Measurements from ENCODE around the gene ANKMY2.
"Not testable (repeated sequence)": the region's sequence is repeated elsewhere in the genome, so short reads cannot be mapped to it uniquely, and the experiment has no call there.

The ANKMY2 gene

DNA sequence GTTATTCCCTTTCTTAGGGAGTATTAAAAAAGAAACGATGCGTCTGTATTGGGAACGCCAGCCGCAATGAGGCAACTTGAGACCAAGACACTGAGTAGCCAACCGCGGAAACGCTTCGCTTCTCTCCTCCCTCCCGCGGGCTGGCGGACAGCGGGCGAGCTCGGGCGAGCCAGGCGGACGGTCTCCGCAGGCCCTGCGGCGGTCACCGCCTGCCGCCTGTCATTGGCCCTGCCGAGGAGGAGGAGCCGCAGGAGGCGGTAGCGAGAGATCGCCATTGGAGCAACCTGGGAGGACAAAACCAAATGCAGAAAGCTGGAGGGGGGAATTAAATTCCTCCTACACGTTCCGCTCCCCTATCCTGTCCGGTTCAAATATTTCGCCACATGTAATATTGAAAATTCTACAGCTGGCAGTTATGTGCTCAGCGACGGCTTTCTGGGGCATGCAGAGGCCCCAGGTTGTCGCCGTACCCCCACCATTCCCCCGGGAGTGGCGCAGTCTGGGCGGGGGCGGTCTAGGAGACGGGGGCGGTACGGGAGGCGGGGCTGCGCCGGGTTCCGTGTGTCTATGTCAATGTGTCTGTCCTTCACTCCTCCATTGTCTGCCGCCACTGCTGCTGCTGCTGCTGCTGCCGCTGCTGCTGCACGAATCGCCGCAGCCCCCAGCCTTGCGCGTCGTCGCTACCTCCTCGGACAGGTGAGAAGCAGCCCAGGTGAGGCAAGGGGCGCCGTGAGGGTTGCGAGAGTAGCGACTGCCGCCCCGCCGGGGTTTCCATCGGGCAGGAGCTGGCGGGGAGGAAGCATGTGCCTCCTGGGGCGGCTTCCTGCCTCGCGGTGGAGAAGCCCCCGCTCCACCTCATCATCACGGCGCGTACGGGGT is at the start of gene ANKMY2, which contains the start of gene BZW2:
Gene ANKMY2, minus strand, starts transcription at position 162 of the 879 bp plus-strand sequence. CDS start 181 bp downstream, outside the sequence.
Gene BZW2, plus strand, starts transcription at position 589 of the 879 bp plus-strand sequence. CDS start 19,263 bp downstream, outside the sequence.
- peak; percentile 92 for ATAC-seq

DNA sequence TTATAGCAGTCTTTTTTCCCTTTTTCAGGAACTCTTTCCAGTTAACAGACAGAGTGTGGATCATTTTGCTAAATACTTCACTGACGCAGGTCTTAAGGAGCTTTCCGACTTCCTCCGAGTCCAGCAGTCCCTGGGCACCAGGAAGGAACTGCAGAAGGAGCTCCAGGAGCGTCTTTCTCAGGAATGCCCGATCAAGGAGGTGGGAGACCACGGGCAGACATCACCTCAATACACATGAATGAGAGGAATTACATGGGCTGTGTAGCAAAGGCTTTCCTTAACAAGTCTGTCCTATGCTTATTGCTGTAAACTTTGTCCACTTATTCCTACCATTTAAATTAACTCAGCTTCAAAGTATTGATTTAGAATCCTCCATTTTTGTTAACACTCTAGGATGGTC is 49.3 kb upstream of the ANKMY2 start:
- no peak for ATAC-seq

GRCh38 chr7:16693601-16694318 is 48.2 kb upstream of the ANKMY2 start:
- no peak for ATAC-seq

- ATAC-seq: no peak
These were observed 45.7 kb upstream of the ANKMY2 start for GRCh38 chr7:16691241-16691640.

DNA sequence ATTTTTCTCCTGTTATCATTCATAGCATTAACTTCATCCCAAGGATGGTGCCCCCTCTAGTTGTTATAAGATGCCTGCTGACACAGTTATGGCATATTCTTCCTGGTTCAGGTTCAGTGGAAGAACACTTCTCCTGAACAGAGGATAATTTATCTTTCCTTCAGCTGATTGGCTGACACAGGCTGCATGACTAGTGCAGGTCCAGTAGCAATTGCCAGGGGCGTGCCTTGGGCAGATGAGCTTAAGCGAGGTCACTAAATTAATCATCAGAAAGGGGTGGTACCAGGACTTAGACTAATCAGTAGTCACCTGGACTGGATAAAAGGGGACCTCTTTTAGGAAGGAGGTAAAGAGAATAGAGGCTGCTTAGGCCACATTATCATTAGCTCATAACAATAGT is 42.7 kb upstream of the ANKMY2 start:
- peak; percentile 60 for ATAC-seq

GRCh38 chr7:16685535-16685934 is 40.0 kb upstream of the ANKMY2 start:
- no peak for ATAC-seq

DNA sequence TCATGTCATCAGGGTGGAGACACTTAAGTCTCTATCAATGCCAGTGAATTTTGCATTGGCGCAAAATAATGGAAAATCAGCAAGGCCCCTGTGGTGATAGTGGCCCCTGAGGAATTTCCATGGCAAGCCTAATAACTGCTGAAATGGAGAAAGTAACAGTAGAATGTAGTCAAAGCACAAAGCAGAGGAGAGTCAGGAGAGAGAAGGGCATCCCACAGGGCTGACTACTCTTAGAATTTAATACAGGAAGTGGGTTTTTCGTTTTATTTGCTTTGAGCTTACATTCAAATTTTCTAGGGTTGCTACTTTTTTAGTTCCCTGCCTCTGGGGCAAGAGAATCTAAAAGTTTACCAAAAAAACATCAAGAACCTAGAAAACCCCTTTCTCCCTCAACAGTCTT is 39.4 kb upstream of the ANKMY2 start:
- ATAC-seq: no peak

DNA sequence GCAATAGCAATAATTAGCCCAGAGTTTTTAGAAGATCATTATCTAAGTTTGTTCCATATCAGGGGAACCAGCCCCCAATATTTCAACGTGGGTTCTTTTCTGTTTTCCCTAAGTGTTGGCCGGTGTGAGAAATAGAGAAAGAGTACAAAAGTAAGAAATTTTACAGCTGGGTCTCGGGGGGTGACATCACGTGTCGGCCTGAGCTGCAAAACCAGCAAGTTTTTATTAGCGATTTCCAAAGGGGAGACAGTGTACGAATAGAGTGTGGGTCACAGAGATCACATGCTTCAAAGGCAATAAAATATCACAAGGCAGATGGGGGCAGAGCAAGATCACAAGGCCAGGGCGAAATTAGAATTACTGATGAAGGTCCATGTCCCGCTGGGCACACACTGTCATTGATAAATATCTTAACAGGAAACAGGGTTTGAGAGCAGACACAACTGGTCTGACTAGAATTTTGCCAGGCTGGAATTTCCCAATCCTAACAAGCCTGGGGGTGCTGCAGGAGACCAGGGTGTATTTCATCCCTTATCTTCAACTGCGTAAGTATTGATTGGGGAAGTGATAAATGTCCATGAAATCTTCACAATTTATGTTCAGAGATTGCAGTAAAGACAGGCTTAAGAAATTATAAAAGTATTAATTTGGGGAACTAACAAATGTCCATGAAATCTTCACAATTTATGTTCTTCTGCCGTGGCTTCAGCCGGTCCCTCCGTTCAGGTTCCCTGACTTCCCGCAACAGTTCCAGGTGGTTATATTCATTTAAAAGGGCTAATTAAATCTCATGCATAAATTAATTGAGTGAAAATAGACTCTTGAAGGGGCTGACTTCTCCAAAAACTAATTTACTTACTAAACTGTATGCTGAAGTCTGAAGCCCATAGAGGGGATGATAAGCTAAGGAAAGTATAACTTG is 33.4 kb upstream of the ANKMY2 start:
- ATAC-seq: not testable (repeated sequence)

DNA sequence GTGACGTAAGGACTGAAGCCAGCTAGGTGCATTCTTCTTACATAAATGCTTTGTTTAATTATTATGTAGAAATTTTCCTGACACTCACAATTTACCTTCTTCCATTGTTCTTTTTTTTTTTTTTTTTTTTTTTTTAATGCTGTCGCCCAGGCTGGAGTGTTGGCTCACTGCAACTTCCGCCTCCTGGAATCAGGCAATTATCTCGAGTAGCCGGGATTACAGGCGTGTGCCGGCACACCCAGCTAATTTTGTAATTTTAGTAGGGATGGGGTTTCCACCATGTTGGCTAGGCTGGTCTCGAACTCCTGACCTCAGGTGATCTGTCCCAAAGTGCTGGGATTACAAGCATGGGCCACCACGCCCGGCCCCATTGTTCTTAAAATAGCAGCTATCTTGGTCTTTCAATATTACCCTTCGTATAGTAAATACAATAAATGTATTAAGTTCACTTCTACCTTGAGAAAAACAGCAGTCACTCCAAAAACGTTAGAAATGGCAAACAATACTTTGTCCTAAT is 32.5 kb upstream of the ANKMY2 start:
- ATAC-seq: no peak

DNA sequence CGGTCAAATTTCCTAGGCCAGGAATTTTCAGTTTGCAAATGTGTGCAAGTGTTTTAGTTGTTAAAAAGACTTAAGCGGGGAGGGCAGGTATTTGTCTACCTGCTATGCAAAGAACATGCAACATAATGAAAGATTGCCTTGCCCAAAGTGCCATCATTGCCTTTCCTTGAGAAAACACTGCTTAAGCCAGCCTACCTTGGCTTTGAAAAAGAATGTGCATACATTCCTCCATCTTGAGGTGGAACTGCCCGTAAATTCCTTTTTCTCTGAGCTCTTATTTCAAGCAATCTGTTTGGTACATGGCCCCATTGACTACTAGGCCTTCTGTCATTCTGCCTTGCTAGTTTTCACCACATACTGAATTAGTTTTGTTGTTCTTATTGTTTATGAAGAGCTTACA is 29.7 kb upstream of the ANKMY2 start:
- no peak for ATAC-seq

DNA sequence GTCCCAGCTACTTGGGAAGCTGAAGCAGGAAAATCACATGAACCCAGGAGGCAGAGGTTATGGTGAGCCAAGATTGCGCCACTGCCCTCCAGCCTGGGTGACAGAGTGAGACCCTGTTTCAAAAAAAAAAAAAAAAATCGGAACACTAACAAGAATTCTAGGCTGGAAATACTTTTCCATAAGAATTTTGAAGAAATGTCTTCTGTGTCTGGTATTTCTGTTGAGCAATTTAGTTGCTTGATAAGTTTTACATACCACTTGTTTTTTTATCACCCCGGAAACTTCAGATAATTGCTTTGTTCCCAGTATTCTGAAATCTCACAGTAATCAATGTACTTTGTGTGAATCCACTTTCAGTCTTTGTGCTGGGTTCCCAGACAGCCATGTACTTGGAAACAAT is 26.3 kb upstream of the ANKMY2 start:
- no peak for ATAC-seq

GRCh38 chr7:16670731-16671344 is 25.3 kb upstream of the ANKMY2 start:
- ATAC-seq: no peak

DNA sequence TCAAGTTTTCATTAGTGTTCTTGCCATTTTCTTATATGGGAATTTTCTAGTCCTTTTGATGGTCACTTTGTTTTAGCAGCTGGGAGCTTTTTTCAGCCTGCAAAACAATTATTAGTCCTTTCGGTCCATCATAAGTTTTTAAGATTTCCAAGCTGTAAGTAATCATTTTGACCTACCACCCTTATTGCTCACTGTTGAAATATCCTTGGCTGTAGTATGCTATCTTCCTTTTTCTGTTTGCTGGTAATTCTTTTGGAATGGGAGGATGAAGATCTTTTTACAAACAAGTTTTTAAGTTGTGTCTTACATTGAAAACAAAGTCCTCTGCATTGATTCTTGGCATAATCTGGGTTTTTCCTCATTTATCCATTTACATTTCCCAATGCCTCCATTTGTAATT is 24.5 kb upstream of the ANKMY2 start:
- no peak for ATAC-seq

DNA sequence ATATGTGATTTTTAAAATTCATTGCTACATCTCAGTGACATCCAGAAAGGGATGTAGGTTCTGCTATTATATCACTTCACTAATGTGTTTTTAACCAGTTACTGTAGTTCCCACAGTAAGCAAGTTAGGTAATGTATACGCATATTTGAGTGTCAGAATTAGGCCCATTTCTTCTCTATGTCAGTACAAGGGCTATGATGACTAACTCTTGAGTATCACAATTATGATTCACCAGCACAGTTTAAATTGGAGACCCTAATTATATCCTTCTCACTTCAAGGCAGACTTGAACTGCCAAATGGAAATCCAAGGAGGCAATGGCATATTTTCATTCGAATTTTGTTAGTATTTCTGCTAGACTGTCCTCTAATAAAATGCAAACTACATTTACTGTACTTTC is 24.0 kb upstream of the ANKMY2 start:
- ATAC-seq: peak in 1 of 2 donors; percentile 56

- no peak for ATAC-seq
These were observed 23.4 kb upstream of the ANKMY2 start for GRCh38 chr7:16668978-16669377.

DNA sequence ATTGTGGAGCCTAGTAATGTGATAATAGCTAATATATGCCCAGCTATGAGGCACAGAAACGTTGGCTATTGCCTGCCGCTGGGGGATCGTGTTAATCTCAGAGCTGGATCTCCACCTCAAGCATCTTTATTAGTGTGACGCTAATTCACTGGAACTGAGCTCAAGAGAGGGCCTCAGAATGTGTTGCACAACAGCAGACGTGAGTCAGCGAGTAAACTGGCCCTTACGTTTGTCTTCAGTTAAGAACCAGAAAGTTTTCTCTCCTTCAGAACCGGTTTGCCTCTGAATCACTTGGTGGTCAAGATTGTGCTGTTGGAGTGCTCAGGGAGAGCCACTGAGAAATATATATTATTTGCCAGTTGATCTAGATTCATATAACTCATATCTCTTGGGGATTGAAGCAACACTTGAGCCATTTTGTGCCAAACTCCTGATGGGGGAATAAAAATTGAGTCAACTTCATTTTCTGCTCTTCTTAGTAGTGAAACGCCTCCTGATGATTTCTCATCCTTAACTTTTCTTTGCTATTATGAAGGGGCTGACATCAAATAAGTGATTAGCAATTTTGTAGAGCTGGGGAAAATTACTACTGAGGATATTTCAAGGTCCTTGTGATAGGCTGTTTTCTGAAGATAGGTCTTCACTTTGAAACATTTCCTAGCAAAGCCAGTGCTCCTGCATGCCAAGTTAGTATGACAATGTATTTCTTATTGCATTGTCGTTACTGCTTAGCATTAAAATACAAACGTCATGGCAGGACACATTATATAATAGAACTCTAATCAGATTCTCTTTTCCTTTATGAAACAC is 22.7 kb upstream of the ANKMY2 start:
- no peak for ATAC-seq

- no peak for ATAC-seq
These were observed 21.8 kb upstream of the ANKMY2 start for GRCh38 chr7:16667355-16667754.

DNA sequence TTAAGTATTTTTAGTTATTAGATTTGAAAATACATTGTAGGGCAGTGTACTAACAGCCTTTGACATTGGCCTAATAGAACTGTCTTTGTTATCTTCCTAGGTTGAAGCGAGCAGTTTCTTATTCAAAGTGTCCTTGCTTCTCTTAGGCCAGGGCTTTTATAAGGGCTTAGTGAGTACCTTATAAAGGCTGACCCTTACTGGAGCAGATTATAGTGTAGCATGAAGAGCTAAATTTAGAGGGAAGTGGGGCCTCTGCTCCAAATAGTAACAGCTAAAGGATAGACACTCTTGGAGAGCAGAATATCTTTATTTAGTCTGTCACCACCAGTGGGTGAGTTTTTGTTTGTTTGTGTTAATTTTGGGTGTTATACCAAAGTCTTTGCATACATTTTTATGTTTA is 16.4 kb upstream of the ANKMY2 start:
- ATAC-seq: no peak

DNA sequence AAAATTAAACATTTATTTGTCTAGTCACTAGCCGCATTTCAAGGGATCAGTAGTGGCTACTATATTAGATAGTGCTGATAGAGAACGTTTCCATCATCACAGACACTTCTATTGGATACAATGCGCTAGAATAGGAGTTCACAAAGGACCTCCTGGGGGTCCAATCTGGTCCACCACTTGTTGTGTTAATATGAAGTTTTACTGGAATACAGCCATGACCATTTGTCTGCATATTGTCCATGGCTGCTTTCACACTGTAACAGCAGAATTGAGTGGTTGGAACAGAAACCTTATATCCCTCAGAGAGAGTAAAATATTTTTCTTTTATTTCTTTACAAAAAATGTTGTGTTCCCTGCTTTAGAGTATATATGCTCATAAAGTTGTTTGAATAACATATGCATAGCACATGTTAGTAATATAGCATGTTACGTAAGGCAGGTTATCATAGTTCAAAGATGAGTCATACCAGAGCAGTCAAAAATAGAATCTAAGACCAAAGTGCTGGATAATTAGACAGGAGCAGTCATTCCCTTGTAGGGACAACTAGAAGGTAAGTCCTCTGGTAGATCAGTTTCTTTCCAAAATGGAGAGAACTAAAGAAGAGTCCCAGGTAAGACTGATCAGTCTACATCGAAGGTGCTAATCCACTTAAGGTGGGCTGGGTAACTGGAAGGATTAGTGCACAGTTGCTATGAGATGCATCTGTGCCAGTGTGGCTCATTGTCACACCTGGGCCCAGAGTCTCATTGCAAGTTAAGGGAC is 15.3 kb upstream of the ANKMY2 start:
- peak; percentile 85 to 90 for ATAC-seq

DNA sequence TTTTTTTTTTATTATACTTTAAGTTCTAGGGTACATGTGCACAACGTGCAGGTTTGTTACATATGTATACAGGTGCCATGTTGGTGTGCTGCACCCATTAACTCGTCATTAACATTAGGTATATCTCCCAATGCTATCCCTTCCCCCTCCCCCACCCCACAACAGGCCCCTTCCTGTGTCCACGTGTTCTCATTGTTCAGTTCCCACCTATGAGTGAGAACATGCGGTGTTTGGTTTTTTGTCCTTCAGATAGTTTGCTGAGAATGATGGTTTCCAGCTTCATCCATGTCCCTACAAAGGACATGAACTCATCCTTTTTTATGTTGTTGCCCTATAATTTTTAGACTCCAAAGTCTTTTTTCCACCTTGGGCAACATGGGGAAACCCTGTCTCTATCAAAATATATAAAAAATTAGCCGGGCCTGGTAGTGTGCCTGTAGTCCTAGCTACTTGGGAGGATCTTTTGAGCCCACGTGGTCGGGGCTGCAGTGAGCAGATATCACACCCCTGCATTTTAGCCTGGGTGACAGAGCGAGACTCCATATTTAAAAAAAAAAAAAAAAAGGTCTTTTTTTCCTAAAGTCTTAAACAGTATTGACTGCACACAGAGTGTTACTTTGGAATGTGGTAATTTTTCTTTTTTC is 14.4 kb upstream of the ANKMY2 start:
- ATAC-seq: not testable (repeated sequence)
